Measurements from ENCODE around the gene SPPL3. TPM values are rescaled to one million over a fixed set of nuclear protein-coding genes. Genes with fewer than 3 reads are reported as not detected.
A peak's percentile ranks its signal among the peaks of the same experiment; 100 is the strongest.

SPPL3 gene
- total and polyA plus RNA-seq, 4 donors: 7.4 to 12.6 (median 8.7) TPM

DNA sequence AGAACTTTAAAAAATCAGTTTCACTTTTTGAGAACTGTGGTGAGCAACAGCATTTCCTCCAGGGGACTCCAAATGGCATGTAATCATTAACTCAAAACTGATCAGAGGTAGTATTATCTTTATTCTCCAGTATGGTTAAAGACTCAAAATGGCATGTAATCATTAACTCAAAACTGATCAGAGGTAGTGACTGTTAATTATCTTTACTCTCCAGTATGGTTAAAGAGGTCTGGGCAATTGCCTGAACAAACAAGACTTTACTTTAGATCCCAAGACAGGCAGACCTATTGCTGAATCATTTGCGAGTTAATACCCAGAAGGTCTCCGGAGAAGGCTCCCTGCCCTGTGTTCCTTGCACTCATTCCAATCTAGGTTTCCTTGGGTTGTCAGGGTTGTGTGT lies 185.1 kb downstream of the SPPL3 start:
- no peak overlapping the region for H3K4me3 ChIP-seq (ENCODE audit: low read depth in 1 of 3, low read length in 3 of 3)
- H3K36me3 ChIP-seq (ENCODE audit: control insufficient read depth in 4 of 4, insufficient read depth in 3 of 4, low read depth in 1 of 4, low read length in 3 of 4): peaks cover 6 to 34% (median 23%) of the 10 kb centered on the region in 4 donors
- peak overlapping the region; percentile 47 to 77 for H3K27ac ChIP-seq (ENCODE audit: low read depth in 1 of 2, low read length in 2 of 2)
- no peaks in the 10 kb centered on the region for H3K27me3 ChIP-seq (ENCODE audit: control insufficient read depth in 4 of 4, insufficient read depth in 4 of 4, low read length in 3 of 4)
- peaks cover 6 to 47% (median 34%) of the 10 kb centered on the region in 4 donors for H3K4me1 ChIP-seq (ENCODE audit: control insufficient read depth in 4 of 4, insufficient read depth in 4 of 4, low read length in 3 of 4)
- peak in 1 of 2 donors; percentile 39 for TF ChIP-seq HNF4A (conservative IDR thresholded peaks at IDR 0.05)
- TF ChIP-seq, protein P1, sequence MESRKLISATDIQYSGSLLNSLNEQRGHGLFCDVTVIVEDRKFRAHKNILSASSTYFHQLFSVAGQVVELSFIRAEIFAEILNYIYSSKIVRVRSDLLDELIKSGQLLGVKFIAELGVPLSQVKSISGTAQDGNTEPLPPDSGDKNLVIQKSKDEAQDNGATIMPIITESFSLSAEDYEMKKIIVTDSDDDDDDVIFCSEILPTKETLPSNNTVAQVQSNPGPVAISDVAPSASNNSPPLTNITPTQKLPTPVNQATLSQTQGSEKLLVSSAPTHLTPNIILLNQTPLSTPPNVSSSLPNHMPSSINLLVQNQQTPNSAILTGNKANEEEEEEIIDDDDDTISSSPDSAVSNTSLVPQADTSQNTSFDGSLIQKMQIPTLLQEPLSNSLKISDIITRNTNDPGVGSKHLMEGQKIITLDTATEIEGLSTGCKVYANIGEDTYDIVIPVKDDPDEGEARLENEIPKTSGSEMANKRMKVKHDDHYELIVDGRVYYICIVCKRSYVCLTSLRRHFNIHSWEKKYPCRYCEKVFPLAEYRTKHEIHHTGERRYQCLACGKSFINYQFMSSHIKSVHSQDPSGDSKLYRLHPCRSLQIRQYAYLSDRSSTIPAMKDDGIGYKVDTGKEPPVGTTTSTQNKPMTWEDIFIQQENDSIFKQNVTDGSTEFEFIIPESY (IDR thresholded peaks at IDR 0.05): no peak
- TF ChIP-seq, protein P2, sequence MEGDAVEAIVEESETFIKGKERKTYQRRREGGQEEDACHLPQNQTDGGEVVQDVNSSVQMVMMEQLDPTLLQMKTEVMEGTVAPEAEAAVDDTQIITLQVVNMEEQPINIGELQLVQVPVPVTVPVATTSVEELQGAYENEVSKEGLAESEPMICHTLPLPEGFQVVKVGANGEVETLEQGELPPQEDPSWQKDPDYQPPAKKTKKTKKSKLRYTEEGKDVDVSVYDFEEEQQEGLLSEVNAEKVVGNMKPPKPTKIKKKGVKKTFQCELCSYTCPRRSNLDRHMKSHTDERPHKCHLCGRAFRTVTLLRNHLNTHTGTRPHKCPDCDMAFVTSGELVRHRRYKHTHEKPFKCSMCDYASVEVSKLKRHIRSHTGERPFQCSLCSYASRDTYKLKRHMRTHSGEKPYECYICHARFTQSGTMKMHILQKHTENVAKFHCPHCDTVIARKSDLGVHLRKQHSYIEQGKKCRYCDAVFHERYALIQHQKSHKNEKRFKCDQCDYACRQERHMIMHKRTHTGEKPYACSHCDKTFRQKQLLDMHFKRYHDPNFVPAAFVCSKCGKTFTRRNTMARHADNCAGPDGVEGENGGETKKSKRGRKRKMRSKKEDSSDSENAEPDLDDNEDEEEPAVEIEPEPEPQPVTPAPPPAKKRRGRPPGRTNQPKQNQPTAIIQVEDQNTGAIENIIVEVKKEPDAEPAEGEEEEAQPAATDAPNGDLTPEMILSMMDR (IDR thresholded peaks at IDR 0.05; ENCODE audit: low read depth, low read length, missing input control): no peak
- TF ChIP-seq FOXA1 (IDR thresholded peaks at IDR 0.05): no peak
- TF ChIP-seq, protein P3, sequence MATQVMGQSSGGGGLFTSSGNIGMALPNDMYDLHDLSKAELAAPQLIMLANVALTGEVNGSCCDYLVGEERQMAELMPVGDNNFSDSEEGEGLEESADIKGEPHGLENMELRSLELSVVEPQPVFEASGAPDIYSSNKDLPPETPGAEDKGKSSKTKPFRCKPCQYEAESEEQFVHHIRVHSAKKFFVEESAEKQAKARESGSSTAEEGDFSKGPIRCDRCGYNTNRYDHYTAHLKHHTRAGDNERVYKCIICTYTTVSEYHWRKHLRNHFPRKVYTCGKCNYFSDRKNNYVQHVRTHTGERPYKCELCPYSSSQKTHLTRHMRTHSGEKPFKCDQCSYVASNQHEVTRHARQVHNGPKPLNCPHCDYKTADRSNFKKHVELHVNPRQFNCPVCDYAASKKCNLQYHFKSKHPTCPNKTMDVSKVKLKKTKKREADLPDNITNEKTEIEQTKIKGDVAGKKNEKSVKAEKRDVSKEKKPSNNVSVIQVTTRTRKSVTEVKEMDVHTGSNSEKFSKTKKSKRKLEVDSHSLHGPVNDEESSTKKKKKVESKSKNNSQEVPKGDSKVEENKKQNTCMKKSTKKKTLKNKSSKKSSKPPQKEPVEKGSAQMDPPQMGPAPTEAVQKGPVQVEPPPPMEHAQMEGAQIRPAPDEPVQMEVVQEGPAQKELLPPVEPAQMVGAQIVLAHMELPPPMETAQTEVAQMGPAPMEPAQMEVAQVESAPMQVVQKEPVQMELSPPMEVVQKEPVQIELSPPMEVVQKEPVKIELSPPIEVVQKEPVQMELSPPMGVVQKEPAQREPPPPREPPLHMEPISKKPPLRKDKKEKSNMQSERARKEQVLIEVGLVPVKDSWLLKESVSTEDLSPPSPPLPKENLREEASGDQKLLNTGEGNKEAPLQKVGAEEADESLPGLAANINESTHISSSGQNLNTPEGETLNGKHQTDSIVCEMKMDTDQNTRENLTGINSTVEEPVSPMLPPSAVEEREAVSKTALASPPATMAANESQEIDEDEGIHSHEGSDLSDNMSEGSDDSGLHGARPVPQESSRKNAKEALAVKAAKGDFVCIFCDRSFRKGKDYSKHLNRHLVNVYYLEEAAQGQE (IDR thresholded peaks at IDR 0.05): no peak
- TF ChIP-seq RAD21 (IDR thresholded peaks at IDR 0.05): no peak
- peak; percentile 58 for TF ChIP-seq SP1 (IDR thresholded peaks at IDR 0.05)
- TF ChIP-seq EGR1 (IDR thresholded peaks at IDR 0.05; ENCODE audit: low read depth in 2 of 2): no peak
- TF ChIP-seq, protein P4, sequence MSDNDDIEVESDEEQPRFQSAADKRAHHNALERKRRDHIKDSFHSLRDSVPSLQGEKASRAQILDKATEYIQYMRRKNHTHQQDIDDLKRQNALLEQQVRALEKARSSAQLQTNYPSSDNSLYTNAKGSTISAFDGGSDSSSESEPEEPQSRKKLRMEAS (IDR thresholded peaks at IDR 0.05): no peak
- peak; percentile 45 to 53 for TF ChIP-seq RXRA (IDR thresholded peaks at IDR 0.05)
- no peak for TF ChIP-seq FOXA2 (IDR thresholded peaks at IDR 0.05)
- H3K9me3 ChIP-seq (ENCODE audit: control insufficient read depth in 4 of 4, low read length in 3 of 4): no peaks in the 10 kb centered on the region
- DNase-seq (ENCODE audit: low spot score): no peak
- WGBS: 41% methylated on average over 2 of the region's 2 CpGs
- no peak overlapping the region for H3K9ac ChIP-seq (ENCODE audit: low read depth in 1 of 2, low read length in 2 of 2)

DNA sequence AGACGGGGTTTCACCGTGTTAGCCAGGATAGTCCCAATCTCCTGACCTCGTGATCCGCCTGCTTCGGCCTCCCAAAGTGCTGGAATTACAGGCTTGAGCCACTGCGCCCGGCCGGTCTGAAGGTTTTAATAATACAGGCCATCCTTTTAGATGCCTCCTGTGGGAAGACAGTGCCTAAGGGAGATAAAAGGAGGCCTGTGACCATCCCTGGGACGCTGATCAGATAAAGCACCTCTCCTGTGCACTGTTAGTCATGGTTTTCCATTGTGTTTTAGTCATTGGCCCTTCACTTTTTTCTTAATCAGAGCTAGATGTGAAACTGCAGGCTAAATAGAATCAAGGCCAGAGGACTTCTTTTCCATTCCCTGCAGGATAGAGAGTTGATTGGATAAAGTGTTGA lies 186.1 kb downstream of the SPPL3 start:
- Histone ChIP-seq H3K27ac (ENCODE audit: low read depth in 1 of 2, low read length in 2 of 2) (peak overlapping the region in 1 of 2 donors; percentile 77), H3K4me3 (ENCODE audit: low read depth in 1 of 3, low read length in 3 of 3) (no peak overlapping the region), H3K4me1 (ENCODE audit: control insufficient read depth in 4 of 4, insufficient read depth in 4 of 4, low read length in 3 of 4) (peaks cover 6 to 45% (median 34%) of the 10 kb centered on the region in 4 donors), H3K9ac (ENCODE audit: low read depth in 1 of 2, low read length in 2 of 2) (no peak overlapping the region), H3K27me3 (ENCODE audit: control insufficient read depth in 4 of 4, insufficient read depth in 4 of 4, low read length in 3 of 4) (no peaks in the 10 kb centered on the region), H3K9me3 (ENCODE audit: control insufficient read depth in 4 of 4, low read length in 3 of 4) (no peaks in the 10 kb centered on the region), H3K36me3 (ENCODE audit: control insufficient read depth in 4 of 4, insufficient read depth in 3 of 4, low read depth in 1 of 4, low read length in 3 of 4) (peaks cover 9 to 36% (median 26%) of the 10 kb centered on the region in 4 donors)
- 96% methylated on average over 9 of the region's 9 CpGs for WGBS
- no peak for DNase-seq (ENCODE audit: low spot score)
- TF ChIP-seq, protein P5, sequence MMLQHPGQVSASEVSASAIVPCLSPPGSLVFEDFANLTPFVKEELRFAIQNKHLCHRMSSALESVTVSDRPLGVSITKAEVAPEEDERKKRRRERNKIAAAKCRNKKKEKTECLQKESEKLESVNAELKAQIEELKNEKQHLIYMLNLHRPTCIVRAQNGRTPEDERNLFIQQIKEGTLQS (IDR thresholded peaks at IDR 0.05): no peak
- TF ChIP-seq YY1 (IDR thresholded peaks at IDR 0.05): no peak
- no peak for TF ChIP-seq TAF1 (conservative IDR thresholded peaks at IDR 0.05)
- no peak for TF ChIP-seq FOXA1 (IDR thresholded peaks at IDR 0.05)
- no peak for TF ChIP-seq GABPA (IDR thresholded peaks at IDR 0.05 in 1 of 2, conservative IDR thresholded peaks at IDR 0.05 in 1 of 2)
- TF ChIP-seq, protein P2 (IDR thresholded peaks at IDR 0.05; ENCODE audit: low read depth, low read length, missing input control): no peak
- TF ChIP-seq, protein P1 (IDR thresholded peaks at IDR 0.05): no peak
- TF ChIP-seq HNF4A (conservative IDR thresholded peaks at IDR 0.05): no peak
- no peak for TF ChIP-seq JUND (IDR thresholded peaks at IDR 0.05)
- TF ChIP-seq HNF4G (IDR thresholded peaks at IDR 0.05): no peak

Data from liver (tissue), 9 donors.